Parietal lobe (tissue), 2 donors: Measurements from ENCODE around the gene TMPRSS7. TPM values are rescaled to one million over a fixed set of nuclear protein-coding genes. Genes with fewer than 3 reads are reported as not detected.

ENCODE experiments used
- small RNA-seq: library from RNA; depleted of rRNA; stranded (forward); fragments of <200 nt; gene quantifications from one replicate; pipeline ENCODE3, GENCODE V24; 2014; ENCODE audit warnings: low replicate concordance
- total RNA-seq: library from RNA; depleted of rRNA; stranded (reverse); fragments of >200 nt; gene quantifications from one replicate; pipeline ENCODE4 v1.2.3, GENCODE V29; 2014

The TMPRSS7 gene
- total RNA-seq, result 0.31 TPM

GRCh38 chr3:112034436-112034835 is at the start of gene TMPRSS7:
Gene TMPRSS7 (plus strand): TSS chr3:112034736. CDS start chr3:112034846, 110 bp downstream.

GRCh38 chr3:111998636-111999483 is 35.7 kb upstream of the TMPRSS7 start, which contains the start of gene TAGLN3:
Gene TAGLN3 (plus strand): TSS chr3:111998922. CDS start chr3:111999423, 501 bp downstream.

GRCh38 chr3:112086076-112086854 is 51.7 kb downstream of the TMPRSS7 start, which contains the start of gene C3orf52:
Gene C3orf52 (plus strand): TSS chr3:112086389. CDS start chr3:112086408, 19 bp downstream.

Small RNAs within 50 kb of the gene (small RNA-seq; reads per million reads assigned to genes)
- gene MIR567, result not detected

Other genes with a start within 250 kb of the TMPRSS7 start
- gene PHLDB2, start 175.5 kb upstream of the TMPRSS7 start, total RNA-seq, result 17.8 TPM
- 72.6 TPM for gene ABHD10, start 55.7 kb upstream of the TMPRSS7 start, total RNA-seq
- gene TAGLN3, start 35.8 kb upstream of the TMPRSS7 start, total RNA-seq, result 141 TPM
- 0.63 TPM for gene C3orf52, start 51.7 kb downstream of the TMPRSS7 start, total RNA-seq
- not detected for gene GCSAM, start 98.5 kb downstream of the TMPRSS7 start, total RNA-seq